SIG-M5 (cell line): Measurements from ENCODE around the gene MAGI2.

Experiments
- DNase-seq: peaks from one replicate; lab custom pipeline; 2025; lab: John Stamatoyannopoulos, UW

The MAGI2 gene

GRCh38 chr7:79257959-79258358, 195.5 kb downstream of the MAGI2 start:
- no peak for DNase-seq

- DNase-seq = no peak
These were observed 207.7 kb downstream of the MAGI2 start for GRCh38 chr7:79245623-79246249.

DNA sequence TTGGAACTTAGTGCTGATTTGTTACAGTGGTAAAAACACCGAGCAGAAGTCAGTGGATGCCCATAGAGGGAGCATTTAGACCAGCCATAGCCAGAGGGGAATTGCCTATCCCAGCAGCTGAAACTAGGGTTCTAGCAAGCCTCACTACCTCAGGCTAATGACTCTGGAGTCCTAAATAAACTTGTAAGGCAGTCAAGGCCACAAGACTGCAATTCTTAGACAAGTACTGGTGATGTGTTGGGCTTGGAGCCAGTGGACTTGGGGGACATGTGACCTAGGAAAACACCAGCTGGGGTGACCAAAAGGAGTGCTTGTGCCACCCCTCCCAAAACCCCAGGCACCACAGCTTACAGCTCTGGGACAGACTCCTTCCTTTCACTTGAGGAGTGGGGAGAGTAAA, 209.0 kb downstream of the MAGI2 start:
- DNase-seq = no peak

DNA sequence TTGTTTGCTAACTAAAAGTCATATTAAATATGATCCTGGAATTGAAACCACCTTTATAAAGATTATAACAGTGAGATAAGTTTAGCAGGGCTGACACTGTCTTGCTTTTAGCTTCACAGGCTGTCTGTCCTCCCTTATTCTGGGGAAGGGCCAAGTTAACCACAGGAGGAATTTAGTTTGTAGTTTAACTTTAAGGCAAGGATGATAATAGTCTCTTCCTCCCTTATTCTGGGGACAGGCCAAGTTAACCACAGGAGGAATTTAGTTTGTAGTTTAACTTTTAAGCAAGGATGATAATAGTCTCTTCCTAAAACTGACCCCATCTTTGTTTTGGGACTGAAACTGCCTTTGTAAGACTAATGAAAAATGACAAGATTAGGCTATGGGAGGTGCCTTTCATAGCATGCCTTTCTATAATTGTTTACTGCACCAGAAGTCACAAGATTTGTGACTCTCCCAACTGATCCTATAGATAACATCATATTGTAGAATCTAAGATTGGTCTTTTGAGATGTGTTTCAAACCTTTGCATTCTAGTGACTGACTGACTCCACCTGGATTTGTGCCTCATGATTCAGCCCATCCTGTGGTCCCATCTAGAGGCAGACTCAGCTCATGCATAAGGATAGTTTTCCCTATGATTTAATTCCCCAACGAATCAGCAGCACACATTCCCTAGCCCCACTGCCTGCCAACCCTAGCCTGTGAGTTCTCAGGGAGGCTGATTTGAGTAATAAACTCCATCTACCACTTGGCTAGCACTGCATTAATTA, 212.0 kb downstream of the MAGI2 start:
- DNase-seq = no peak

DNA sequence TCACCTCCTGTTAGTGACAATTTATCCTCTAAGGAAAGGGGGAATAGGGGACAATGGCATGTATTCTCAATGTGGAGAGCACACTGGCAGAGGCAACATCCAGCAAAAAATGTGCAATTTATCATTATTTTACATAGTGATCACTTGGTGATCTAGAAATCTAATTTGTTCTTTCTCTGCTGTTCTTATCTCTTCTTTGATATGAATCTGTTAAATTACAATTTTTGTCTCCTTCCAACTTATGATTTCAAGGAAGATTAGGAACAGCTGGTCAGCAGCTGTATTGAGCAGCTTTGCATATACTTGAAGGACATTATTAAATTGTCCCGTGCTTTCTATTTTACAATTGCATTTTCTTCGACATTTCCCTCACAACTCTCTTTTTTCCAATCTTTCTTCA, 213.1 kb downstream of the MAGI2 start:
- DNase-seq = no peak

- DNase-seq = no peak
These were observed 217.0 kb downstream of the MAGI2 start for GRCh38 chr7:79236352-79237028.

DNA sequence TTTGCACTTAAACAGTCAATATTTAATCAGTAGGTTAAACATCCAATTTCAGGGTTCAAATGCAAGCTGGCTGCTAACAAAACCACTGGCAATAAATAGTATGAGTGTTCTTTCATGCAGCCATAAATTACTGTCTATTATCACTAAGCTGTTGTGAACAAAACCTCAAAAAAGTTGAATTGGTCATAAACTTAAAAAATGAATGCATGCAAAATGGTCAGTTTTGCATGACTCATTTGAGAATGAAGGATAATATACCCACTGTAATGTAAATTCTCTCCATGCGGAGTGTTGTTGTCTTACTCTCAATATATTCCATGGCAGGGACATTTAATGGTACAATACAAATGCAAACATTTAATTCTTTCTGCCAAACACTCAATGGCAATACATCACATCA, 226.4 kb downstream of the MAGI2 start:
- DNase-seq = no peak

GRCh38 chr7:79221211-79221610, 232.3 kb downstream of the MAGI2 start:
- no peak for DNase-seq

- DNase-seq = no peak
These were observed 235.4 kb downstream of the MAGI2 start for GRCh38 chr7:79217976-79218626.

- DNase-seq = no peak
These were observed 236.0 kb downstream of the MAGI2 start for GRCh38 chr7:79217468-79217867.

GRCh38 chr7:79216236-79216635, 237.2 kb downstream of the MAGI2 start:
- DNase-seq = no peak

DNA sequence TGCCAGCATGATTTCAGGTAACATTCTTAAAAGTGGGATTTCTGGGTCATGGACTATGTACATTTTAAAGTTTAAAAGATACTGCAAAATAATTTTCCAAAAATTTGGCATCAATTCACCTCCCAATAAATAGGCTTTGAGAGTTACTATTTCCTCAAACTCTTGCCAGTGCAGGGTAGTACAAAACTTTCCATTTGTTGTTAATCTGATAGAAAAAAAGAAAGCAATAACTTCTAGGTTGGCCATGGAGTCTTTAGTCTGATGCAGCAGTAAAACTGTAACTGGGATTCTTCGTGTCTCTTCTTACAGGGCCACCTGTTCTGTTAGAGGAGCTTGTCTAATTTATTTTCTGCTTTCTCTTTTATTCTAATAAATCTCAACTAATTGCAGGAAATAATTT, 241.1 kb downstream of the MAGI2 start:
- no peak for DNase-seq

GRCh38 chr7:79211724-79212123, 241.7 kb downstream of the MAGI2 start:
- DNase-seq = no peak

DNA sequence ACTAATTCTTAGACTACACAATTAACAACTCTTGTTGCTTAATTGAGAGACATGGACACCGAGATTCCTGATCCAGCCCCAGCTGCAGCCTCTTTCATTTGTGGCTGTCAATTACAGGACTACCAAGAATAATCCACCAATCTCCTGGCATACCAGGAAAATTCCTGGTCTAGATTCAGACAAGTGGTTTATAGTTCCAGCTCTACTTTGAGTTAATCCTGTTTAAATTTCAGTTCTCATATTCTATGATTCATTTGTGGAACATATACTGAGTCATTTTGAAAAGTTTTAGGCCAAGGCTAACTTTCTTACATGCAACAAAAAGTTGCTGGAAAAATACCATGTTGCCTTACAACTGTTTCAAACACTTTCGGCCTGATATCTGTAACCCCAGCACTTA, 253.5 kb downstream of the MAGI2 start:
- DNase-seq = no peak

DNA sequence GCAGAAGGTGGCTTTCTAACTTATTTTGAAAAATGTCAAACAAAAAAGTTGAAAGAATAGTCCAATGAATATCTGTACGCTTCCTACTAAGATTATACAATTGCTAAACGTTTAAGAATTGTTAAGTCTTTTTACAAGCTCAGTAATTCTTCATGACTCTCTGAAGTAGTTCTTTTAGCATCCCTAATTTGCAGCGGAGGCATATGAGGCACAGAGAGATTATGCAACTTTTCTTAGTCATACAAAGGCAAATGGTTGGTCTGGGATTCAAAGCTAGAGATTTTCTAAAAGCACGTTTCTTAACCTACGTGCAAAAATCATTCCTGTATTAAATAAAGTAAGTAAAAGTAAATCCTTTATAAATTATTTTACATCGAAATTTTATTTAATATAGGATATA, 254.2 kb downstream of the MAGI2 start:
- no peak for DNase-seq

DNA sequence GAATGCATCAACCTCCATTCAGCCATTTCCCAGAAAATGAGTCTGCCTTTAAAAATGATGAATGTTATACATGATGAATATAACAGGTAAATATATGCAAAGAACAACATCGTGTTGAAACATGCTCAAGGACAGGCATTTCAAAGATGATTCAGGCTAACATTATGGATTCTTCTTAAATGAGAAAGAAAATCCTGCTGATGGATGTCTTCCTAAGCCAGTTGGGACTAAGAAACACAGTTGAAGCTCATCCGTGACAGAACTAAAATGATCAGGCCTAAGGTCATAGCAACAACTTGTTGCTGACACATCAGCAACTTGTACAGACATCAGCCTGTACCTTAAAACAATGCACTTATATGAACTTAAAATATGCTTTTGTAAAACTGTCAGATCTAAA, 267.9 kb downstream of the MAGI2 start:
- DNase-seq = no peak

DNA sequence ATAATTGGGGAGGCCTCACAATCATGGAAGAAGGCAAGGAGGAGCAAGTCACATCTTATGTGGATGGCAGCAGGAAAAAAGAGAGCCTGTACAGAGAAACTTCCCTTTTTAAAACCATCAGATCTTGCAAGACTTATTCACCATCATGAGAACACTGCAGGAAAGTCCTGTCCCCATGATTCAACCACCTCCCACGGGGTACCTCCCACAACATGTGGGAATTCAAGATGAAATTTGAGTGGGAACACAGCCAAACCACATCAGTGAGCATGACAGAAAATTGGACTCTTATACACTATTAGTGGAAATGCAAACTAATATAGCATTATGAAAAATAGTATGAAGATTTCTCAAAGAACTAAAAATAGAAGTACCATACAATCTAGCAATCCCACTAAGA, 271.2 kb downstream of the MAGI2 start:
- DNase-seq = no peak

- no peak for DNase-seq
These were observed 272.9 kb downstream of the MAGI2 start for GRCh38 chr7:79180533-79180932.

DNA sequence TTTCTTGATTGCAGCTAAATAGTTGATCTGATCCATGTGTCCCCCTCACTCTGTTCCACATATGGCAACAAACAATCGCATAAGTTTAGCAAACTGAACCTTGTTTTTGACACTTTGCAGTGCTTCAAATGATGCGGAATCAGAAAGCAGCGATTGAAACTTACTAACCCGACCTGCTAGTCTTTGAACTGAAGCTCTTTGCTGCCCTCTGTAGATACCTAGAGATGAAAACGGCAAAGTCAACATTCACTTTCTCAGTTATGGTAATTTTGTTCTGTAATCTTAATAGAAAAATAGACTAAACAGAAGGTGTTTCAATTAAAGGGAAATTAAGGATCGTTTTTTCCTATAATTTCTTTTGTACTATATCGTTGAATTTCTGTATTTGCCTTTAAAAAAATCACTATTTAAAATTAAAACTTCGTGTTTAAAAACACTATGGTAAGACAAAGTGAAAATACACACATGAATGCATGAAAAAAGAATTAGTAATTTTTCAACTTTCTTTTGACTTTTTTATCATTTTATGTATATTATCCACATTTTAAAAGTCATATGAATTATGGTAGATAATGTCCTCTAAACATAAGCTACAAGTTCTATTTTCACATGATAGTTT, 276.5 kb downstream of the MAGI2 start:
- no peak for DNase-seq

- DNase-seq = no peak
These were observed 278.1 kb downstream of the MAGI2 start for GRCh38 chr7:79175374-79175773.

DNA sequence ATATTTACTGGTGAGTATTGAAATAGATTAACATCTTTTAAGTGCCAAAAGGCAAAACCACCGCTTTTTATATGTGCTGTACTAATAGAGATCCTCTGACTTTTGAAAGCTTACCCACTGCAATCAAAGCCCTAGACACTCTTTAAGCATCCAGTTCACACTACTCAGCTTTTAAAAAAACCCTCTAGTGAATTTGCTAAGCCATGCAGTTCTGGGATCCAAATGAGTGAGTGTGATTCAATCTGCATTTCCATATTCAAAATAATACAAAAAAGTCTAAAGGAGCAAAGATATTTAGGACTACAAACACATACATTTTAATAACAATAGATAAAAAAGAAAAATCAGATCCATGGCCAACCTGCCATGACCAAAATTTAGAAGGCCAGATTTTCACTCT, 288.2 kb downstream of the MAGI2 start:
- DNase-seq = no peak

GRCh38 chr7:79159040-79159664, 294.3 kb downstream of the MAGI2 start:
- no peak for DNase-seq
